ENCODE measurements around the gene PRKN.

GRCh38 chr6:162363757-162364156, 363.8 kb downstream of the PRKN start:
- TF ChIP-seq GATA2 (IDR thresholded peaks at IDR 0.05; ENCODE audit: low read depth, low read length) (no peak), GATA3 (IDR thresholded peaks at IDR 0.05; ENCODE audit: low read depth, low read length) (no peak)
